DND-41 (cell line): ENCODE results near the gene SLC30A9.
A peak's percentile ranks its signal among the peaks of the same experiment; 100 is the strongest.

Experiments
- ATAC-seq: fragments of 200-7000 bp; cut with Tn5 transposase; 3 replicates; pipeline ENCODE4 v1.9.1; 2021; ENCODE audit warnings: low read depth; ENCODE audit not compliant: insufficient read depth
- DNase-seq: peaks from one replicate; pipeline ENCODE4 v3.0.0-alpha.2; 2020
- H2AFZ ChIP-seq: 2 replicates; pipeline ENCODE4 v1.6.0; 2012; ENCODE audit warnings: low read depth, low read length
- H3K27ac ChIP-seq: 2 replicates; pipeline ENCODE4 v1.5.1; 2012; ENCODE audit warnings: low read length, inconsistent platforms
- H3K27me3 ChIP-seq: fragments of 200-600 bp; sonication (generic); 2 replicates; pipeline ENCODE4 v1.6.0; 2012; ENCODE audit warnings: low read length, mild to moderate bottlenecking, inconsistent platforms; ENCODE audit not compliant: insufficient read depth, poor library complexity
- H3K36me3 ChIP-seq: 2 replicates; pipeline ENCODE4 v1.5.1; 2012; ENCODE audit warnings: low read length, inconsistent platforms; ENCODE audit not compliant: insufficient read depth
- H3K4me1 ChIP-seq: 2 replicates; pipeline ENCODE4 v1.5.1; 2012; ENCODE audit warnings: mild to moderate bottlenecking, low read length; ENCODE audit not compliant: insufficient read depth
- H3K4me2 ChIP-seq: 2 replicates; pipeline ENCODE4 v1.6.0; 2012; ENCODE audit warnings: mild to moderate bottlenecking, moderate library complexity, low read length, inconsistent platforms; ENCODE audit not compliant: insufficient read depth
- H3K4me3 ChIP-seq, 2 experiments: fragments of 200-600 bp in 1 of 2; shearing (Covaris generic) in 1 of 2; 2 replicates each; pipeline ENCODE4 v1.5.1; 2012 to 2016; ENCODE audit warnings: inconsistent platforms in 2 of 2, low read length in 2 of 2, mild to moderate bottlenecking in 2 of 2, low read depth in 1 of 2, moderate library complexity in 1 of 2
- H3K79me2 ChIP-seq: 2 replicates; pipeline ENCODE4 v1.6.0; 2012; ENCODE audit warnings: low read length, inconsistent platforms; ENCODE audit not compliant: insufficient read depth
- H3K9ac ChIP-seq: 2 replicates; pipeline ENCODE4 v1.6.0; 2012; ENCODE audit warnings: low read depth, mild to moderate bottlenecking, inconsistent platforms, low read length, moderate library complexity
- H3K9me3 ChIP-seq: 2 replicates; pipeline ENCODE4 v1.5.1; 2012; ENCODE audit warnings: low read length, moderate library complexity, mild to moderate bottlenecking, inconsistent platforms; ENCODE audit not compliant: insufficient read depth, severe bottlenecking
- H4K20me1 ChIP-seq: 2 replicates; pipeline ENCODE4 v1.6.0; 2012; ENCODE audit warnings: low read length; ENCODE audit not compliant: insufficient read depth
- EZH2 ChIP-seq: IDR thresholded peaks from 3 replicates; pipeline ENCODE4 v1.6.1; 2012; ENCODE audit warnings: borderline replicate concordance, low read depth, mild to moderate bottlenecking, moderate library complexity, low read length, inconsistent platforms; ENCODE audit not compliant: severe bottlenecking
- TF ChIP-seq, protein P1 (sequence below): IDR thresholded peaks from 2 replicates; pipeline ENCODE4 v1.5.1; 2012; ENCODE audit warnings: borderline replicate concordance, low read length, moderate library complexity, mild to moderate bottlenecking; ENCODE audit not compliant: poor library complexity, severe bottlenecking; ENCODE audit errors: extremely low read depth

SLC30A9 gene

GRCh38 chr4:41992967-41993857 is 2.9 kb downstream of the SLC30A9 start:
- Histone ChIP-seq H3K4me2 (peak overlapping the region; percentile 33; the same call in 1 of the 2 replicates), H3K9ac (no peak overlapping the region), H3K27ac (no peak overlapping the region), H3K27me3 (no peaks in the 10 kb centered on the region), H3K36me3 (peaks cover 5% of the 10 kb centered on the region; the same call in 1 of the 2 replicates), H3K4me1 (peaks cover 39% of the 10 kb centered on the region), H3K79me2 (peaks cover 62% of the 10 kb centered on the region), H4K20me1 (peaks cover 5% of the 10 kb centered on the region), H2AFZ (no peak overlapping the region), H3K4me3 (no peak overlapping the region), H3K9me3 (no peaks in the 10 kb centered on the region)
- DNase-seq (no peak), ATAC-seq (no peak)
- TF ChIP-seq EZH2 = no peak
- TF ChIP-seq, protein P1, sequence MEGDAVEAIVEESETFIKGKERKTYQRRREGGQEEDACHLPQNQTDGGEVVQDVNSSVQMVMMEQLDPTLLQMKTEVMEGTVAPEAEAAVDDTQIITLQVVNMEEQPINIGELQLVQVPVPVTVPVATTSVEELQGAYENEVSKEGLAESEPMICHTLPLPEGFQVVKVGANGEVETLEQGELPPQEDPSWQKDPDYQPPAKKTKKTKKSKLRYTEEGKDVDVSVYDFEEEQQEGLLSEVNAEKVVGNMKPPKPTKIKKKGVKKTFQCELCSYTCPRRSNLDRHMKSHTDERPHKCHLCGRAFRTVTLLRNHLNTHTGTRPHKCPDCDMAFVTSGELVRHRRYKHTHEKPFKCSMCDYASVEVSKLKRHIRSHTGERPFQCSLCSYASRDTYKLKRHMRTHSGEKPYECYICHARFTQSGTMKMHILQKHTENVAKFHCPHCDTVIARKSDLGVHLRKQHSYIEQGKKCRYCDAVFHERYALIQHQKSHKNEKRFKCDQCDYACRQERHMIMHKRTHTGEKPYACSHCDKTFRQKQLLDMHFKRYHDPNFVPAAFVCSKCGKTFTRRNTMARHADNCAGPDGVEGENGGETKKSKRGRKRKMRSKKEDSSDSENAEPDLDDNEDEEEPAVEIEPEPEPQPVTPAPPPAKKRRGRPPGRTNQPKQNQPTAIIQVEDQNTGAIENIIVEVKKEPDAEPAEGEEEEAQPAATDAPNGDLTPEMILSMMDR = no peak

DNA sequence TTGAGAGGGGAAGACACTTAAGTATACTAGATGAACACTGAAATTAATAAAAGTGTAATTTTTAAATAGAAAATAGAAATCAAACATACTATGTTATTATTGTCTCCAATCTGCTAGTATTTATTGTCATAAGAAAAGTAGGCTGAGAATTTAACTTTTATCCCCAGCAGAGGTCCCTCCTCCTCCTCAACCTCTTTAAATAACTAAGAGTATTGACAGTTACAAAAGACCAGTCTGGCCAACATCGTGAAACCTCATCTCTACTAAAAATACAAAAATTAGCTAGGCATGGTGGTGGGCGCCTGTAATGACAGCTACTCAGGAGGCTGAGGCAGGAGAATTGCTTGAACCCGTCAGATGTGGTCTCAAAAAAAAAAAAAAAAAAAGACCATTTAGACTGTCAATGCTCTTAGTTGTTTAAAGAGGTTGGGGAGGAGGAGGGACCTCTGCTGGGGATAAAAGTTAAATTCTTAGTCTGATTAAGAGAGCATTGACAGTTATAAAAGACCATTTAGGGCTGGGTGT is 4.2 kb downstream of the SLC30A9 start:
- Histone ChIP-seq H3K9ac (no peak overlapping the region), H2AFZ (no peak overlapping the region), H3K4me3 (no peak overlapping the region), H3K4me2 (no peak overlapping the region), H3K9me3 (no peaks in the 10 kb centered on the region), H3K79me2 (peaks cover 63% of the 10 kb centered on the region), H3K4me1 (peaks cover 26% of the 10 kb centered on the region), H3K36me3 (peaks cover 5% of the 10 kb centered on the region; the same call in 1 of the 2 replicates), H3K27me3 (no peaks in the 10 kb centered on the region), H3K27ac (no peak overlapping the region), H4K20me1 (peaks cover 5% of the 10 kb centered on the region)
- ATAC-seq (no peak), DNase-seq (no peak)
- TF ChIP-seq, protein P1 = no peak
- TF ChIP-seq EZH2 = no peak

DNA sequence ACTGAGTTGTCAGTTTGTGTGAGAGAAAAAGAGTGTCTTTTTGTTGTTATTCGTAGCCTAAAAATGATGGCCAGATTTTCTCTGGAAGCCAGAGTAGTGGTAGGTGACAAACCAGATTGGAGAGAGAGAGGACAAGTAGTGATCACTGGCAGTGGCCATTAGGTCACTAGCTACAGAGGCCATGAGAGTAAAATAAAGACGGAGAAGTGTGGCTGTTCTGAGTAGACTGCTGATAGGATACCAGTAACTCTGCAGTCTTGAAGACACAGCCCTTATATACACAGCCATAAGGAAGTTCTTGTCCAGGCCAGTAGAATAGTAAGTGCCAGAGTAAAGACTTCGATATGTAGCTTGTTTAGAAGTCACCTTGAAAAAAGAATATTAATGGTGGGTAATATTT is 7.7 kb downstream of the SLC30A9 start:
- H3K27ac ChIP-seq = no peak overlapping the region

More for the DNA sequence above, 7.7 kb downstream of the SLC30A9 start:
- DNase-seq (no peak), ATAC-seq (no peak)
- Histone ChIP-seq H3K27me3 (no peaks in the 10 kb centered on the region), H4K20me1 (peaks cover 4% of the 10 kb centered on the region; the same call in 1 of the 2 replicates), H3K79me2 (peaks cover 48% of the 10 kb centered on the region), H3K4me3 (no peak overlapping the region), H3K9me3 (no peaks in the 10 kb centered on the region), H3K9ac (no peak overlapping the region), H3K36me3 (peaks cover 6% of the 10 kb centered on the region; the same call in 1 of the 2 replicates), H3K4me2 (no peak overlapping the region), H3K4me1 (no peaks in the 10 kb centered on the region), H2AFZ (no peak overlapping the region)
- TF ChIP-seq, protein P1 = no peak
- TF ChIP-seq EZH2 = no peak
